Measurements from ENCODE around the gene KLHDC9. TPM values are rescaled to one million over a fixed set of nuclear protein-coding genes. Genes with fewer than 3 reads are reported as not detected.

The KLHDC9 gene
- polyA plus RNA-seq, 1 donor (not counting 4 experiments of a cell fraction or from before 2014, with no cell fraction given) = 0.54 TPM

- TF ChIP-seq, protein P1, sequence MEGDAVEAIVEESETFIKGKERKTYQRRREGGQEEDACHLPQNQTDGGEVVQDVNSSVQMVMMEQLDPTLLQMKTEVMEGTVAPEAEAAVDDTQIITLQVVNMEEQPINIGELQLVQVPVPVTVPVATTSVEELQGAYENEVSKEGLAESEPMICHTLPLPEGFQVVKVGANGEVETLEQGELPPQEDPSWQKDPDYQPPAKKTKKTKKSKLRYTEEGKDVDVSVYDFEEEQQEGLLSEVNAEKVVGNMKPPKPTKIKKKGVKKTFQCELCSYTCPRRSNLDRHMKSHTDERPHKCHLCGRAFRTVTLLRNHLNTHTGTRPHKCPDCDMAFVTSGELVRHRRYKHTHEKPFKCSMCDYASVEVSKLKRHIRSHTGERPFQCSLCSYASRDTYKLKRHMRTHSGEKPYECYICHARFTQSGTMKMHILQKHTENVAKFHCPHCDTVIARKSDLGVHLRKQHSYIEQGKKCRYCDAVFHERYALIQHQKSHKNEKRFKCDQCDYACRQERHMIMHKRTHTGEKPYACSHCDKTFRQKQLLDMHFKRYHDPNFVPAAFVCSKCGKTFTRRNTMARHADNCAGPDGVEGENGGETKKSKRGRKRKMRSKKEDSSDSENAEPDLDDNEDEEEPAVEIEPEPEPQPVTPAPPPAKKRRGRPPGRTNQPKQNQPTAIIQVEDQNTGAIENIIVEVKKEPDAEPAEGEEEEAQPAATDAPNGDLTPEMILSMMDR (optimal IDR thresholded peaks at IDR 0.05 in 1 of 3, IDR thresholded peaks at IDR 0.05 in 1 of 3, conservative IDR thresholded peaks at IDR 0.05 in 1 of 3; ENCODE audit: extremely low read depth in 1 of 3, insufficient read depth in 2 of 3, low read length in 3 of 3) = no peak
- DNase-seq (ENCODE audit: low read depth, low spot score) (no peak), FAIRE-seq (no peak)
- dilution Hi-C loops (cut with MboI; ENCODE audit: extremely low pct_ligation_motif_present, low sequenced_read_pairs) = no loop called here
- H3K4me3 ChIP-seq (ENCODE audit: control insufficient read depth in 2 of 3, extremely low read depth in 1 of 3, insufficient read depth in 2 of 3, low read depth in 1 of 3, low read length in 3 of 3) = no peak overlapping the region
- H3K9me1 ChIP-seq (ENCODE audit: control insufficient read depth, extremely low read depth, insufficient read depth, low read length) = no peaks in the 10 kb centered on the region
- H4K20me1 ChIP-seq (ENCODE audit: control insufficient read depth, extremely low read depth, insufficient read depth, low read length) = peaks cover 3% of the 10 kb centered on the region
- H3K36me3 ChIP-seq (ENCODE audit: control insufficient read depth in 2 of 2, extremely low read depth in 1 of 2, insufficient read depth in 2 of 2, low read length in 2 of 2) = peaks cover 24 to 30% of the 10 kb centered on the region in 2 experiments
- H3K9me3 ChIP-seq (ENCODE audit: control insufficient read depth, low read depth, low read length) = no peaks in the 10 kb centered on the region
- H3K4me1 ChIP-seq (ENCODE audit: control insufficient read depth, extremely low read depth, insufficient read depth, low read length) = peaks cover 29% of the 10 kb centered on the region
- H3K27me3 ChIP-seq (ENCODE audit: control insufficient read depth, extremely low read depth, insufficient read depth, low read length) = no peaks in the 10 kb centered on the region
- H3K4me2 ChIP-seq (ENCODE audit: control insufficient read depth, extremely low read depth, insufficient read depth, low read depth, low read length) = no peak overlapping the region
- H3K9ac ChIP-seq (ENCODE audit: control insufficient read depth, extremely low read depth, insufficient read depth, low read length) = no peak overlapping the region
- peaks cover 15% of the 10 kb centered on the region for H3K79me2 ChIP-seq (ENCODE audit: control insufficient read depth, insufficient read depth, low read length)
- no peak overlapping the region for H3K27ac ChIP-seq (ENCODE audit: control insufficient read depth, insufficient read depth, low read length)
- no peak overlapping the region for H2AFZ ChIP-seq (ENCODE audit: control insufficient read depth, low read length)
Observed at GRCh38 chr1:161099090-161099802, 1.1 kb downstream of the KLHDC9 start.

DNA sequence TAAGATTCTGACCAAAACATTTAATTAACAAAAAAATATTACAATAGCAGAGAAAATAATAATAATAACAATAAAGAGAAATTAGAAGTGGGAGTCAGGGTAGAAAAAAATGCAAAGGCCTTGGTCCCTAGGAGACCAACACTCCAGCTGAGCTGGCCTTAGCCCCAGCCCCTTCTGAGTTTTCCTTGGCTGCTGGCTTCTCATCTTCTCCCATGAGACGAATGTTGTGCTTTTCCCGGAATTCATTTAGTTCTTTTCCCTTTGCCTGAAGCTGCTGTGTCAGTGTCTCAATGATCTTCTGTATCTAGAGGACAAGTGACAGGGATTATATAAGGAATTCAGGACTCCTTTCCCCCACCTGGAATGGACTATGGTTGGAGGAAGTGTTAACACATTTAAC is 2.4 kb downstream of the KLHDC9 start:
- Histone ChIP-seq H3K9me3 (ENCODE audit: control insufficient read depth, low read depth, low read length) (no peaks in the 10 kb centered on the region), H3K9ac (ENCODE audit: control insufficient read depth, extremely low read depth, insufficient read depth, low read length) (no peak overlapping the region), H3K27ac (ENCODE audit: control insufficient read depth, insufficient read depth, low read length) (no peak overlapping the region), H3K4me3 (ENCODE audit: control insufficient read depth in 2 of 3, extremely low read depth in 1 of 3, insufficient read depth in 2 of 3, low read depth in 1 of 3, low read length in 3 of 3) (no peak overlapping the region), H3K79me2 (ENCODE audit: control insufficient read depth, insufficient read depth, low read length) (peaks cover 28% of the 10 kb centered on the region), H3K4me1 (ENCODE audit: control insufficient read depth, extremely low read depth, insufficient read depth, low read length) (peaks cover 38% of the 10 kb centered on the region), H4K20me1 (ENCODE audit: control insufficient read depth, extremely low read depth, insufficient read depth, low read length) (peaks cover 3% of the 10 kb centered on the region), H3K9me1 (ENCODE audit: control insufficient read depth, extremely low read depth, insufficient read depth, low read length) (no peaks in the 10 kb centered on the region), H2AFZ (ENCODE audit: control insufficient read depth, low read length) (no peak overlapping the region), H3K4me2 (ENCODE audit: control insufficient read depth, extremely low read depth, insufficient read depth, low read depth, low read length) (no peak overlapping the region), H3K36me3 (ENCODE audit: control insufficient read depth in 2 of 2, extremely low read depth in 1 of 2, insufficient read depth in 2 of 2, low read length in 2 of 2) (peaks cover 24 to 32% of the 10 kb centered on the region in 2 experiments), H3K27me3 (ENCODE audit: control insufficient read depth, extremely low read depth, insufficient read depth, low read length) (no peaks in the 10 kb centered on the region)
- TF ChIP-seq EZH2 (IDR thresholded peaks at IDR 0.05; ENCODE audit: low read length) = no peak
- TF ChIP-seq, protein P1 (optimal IDR thresholded peaks at IDR 0.05 in 1 of 3, IDR thresholded peaks at IDR 0.05 in 1 of 3, conservative IDR thresholded peaks at IDR 0.05 in 1 of 3; ENCODE audit: extremely low read depth in 1 of 3, insufficient read depth in 2 of 3, low read length in 3 of 3) = no peak
- dilution Hi-C loops (cut with MboI; ENCODE audit: extremely low pct_ligation_motif_present, low sequenced_read_pairs) = no loop called here
- FAIRE-seq (no peak), DNase-seq (ENCODE audit: low read depth, low spot score) (no peak)
